ENCODE results near the gene PHAF1. TPM values are rescaled to one million over a fixed set of nuclear protein-coding genes. Genes with fewer than 3 reads are reported as not detected.
A peak's percentile ranks its signal among the peaks of the same experiment; 100 is the strongest.

Gene PHAF1
- total and polyA plus RNA-seq, 2 of the 13 experiments (the other 11 are each of a cell fraction or from before 2014, with no cell fraction given) = 48.3 to 174 TPM

GRCh38 chr16:67087291-67087690 lies 22.4 kb upstream of the PHAF1 start:
- H3K4me3 ChIP-seq (replicated peaks in 1 of 3; ENCODE audit: insufficient read depth in 1 of 3, low read depth in 2 of 3, low read length in 3 of 3) = no peak overlapping the region
- H3K4me1 ChIP-seq (ENCODE audit: insufficient read depth, low read length) = peaks cover 7% of the 10 kb centered on the region; the same call in 1 of the 2 replicates
- no peak for FAIRE-seq
- no peak for DNase-seq (ENCODE audit: low spot score)
- TF ChIP-seq GMEB2 (CRISPR knock-in tag; IDR thresholded peaks at IDR 0.05; ENCODE audit: low read depth) (no peak), TIGD3 (CRISPR knock-in tag; IDR thresholded peaks at IDR 0.05; ENCODE audit: borderline replicate concordance) (no peak), CBX2 (IDR thresholded peaks at IDR 0.05; ENCODE audit: low read depth, low read length) (no peak), CBX2 (CRISPR knock-in tag; IDR thresholded peaks at IDR 0.05; ENCODE audit: low read depth) (no peak), ZNF121 (CRISPR knock-in tag; IDR thresholded peaks at IDR 0.05) (peak; percentile 95), BATF2 (CRISPR knock-in tag; IDR thresholded peaks at IDR 0.05) (no peak), ZNF891 (CRISPR knock-in tag; IDR thresholded peaks at IDR 0.05) (no peak), UBTF (CRISPR knock-in tag; IDR thresholded peaks at IDR 0.05) (no peak)
- H3K9ac ChIP-seq (ENCODE audit: insufficient read depth, low read depth, low read length) = no peak overlapping the region
- H3K79me2 ChIP-seq (ENCODE audit: insufficient read depth, low read length) = no peaks in the 10 kb centered on the region
- ChIA-PET POLR2A (interaction anchor here (0.6 kb wide), 1 partner anchor 49 kb away, joined by 4 read pairs; no protein-coding TSS in a partner anchor), CTCF (ENCODE audit: low intra/inter-chr PET ratio, low total read pairs) (no interaction called here)
- H3K27ac ChIP-seq (ENCODE audit: extremely low read length, insufficient read depth, low read length) = no peak overlapping the region
- no TSS peak for BruUV-seq (replicated peaks)
- no peak overlapping the region for H2AFZ ChIP-seq (ENCODE audit: low read length)
- intact Hi-C loops (cut with micrococcal nuclease; ENCODE audit: unreplicated experiment) = no loop called here
- H4K20me1 ChIP-seq (ENCODE audit: insufficient read depth, low read length) = no peaks in the 10 kb centered on the region
- H3K9me3 ChIP-seq (ENCODE audit: low read length) = no peaks in the 10 kb centered on the region
- H3K4me2 ChIP-seq (ENCODE audit: low read depth, low read length) = no peak overlapping the region
- 95% methylated on average over 1 of the region's 1 CpG for WGBS (ENCODE audit: low lambda C conversion rate)
- H3K27me3 ChIP-seq (ENCODE audit: control insufficient read depth in 1 of 2, insufficient read depth in 2 of 2, low read length in 2 of 2) = no peaks in the 10 kb centered on the region
- ATAC-seq = no peak
- peaks cover 4 to 7% of the 10 kb centered on the region in 2 experiments; a peak in 3 of 5 replicates for H3K36me3 ChIP-seq (replicated peaks in 1 of 2; ENCODE audit: control insufficient read depth in 1 of 2, insufficient read depth in 2 of 2, low read length in 2 of 2)
- in situ Hi-C loops (cut with HindIII; ENCODE audit: extremely low pct_ligation_motif_present, low pct_unique_long_range_greater_than_20kb) = no loop called here

Data from HepG2 (cell line).